Bronchus fibroblast of lung (primary cell): ENCODE results near the gene HOXA1. TPM values are rescaled to one million over a fixed set of nuclear protein-coding genes. Genes with fewer than 3 reads are reported as not detected.

ENCODE experiments used
- total RNA-seq: library from RNA; depleted of rRNA; stranded (reverse); fragments of >200 nt; gene quantifications from 2 replicates; pipeline ENCODE4 v1.2.3, GENCODE V29; 2015

Gene HOXA1
- total RNA-seq, result 0.45 and 1.0 TPM in 2 replicates

GRCh38 chr7:27095897-27096767 is at the start of gene HOXA1:
Gene HOXA1, minus strand, starts transcription at chr7:27096000. Its CDS starts 88 bp downstream, at chr7:27095912.

DNA sequence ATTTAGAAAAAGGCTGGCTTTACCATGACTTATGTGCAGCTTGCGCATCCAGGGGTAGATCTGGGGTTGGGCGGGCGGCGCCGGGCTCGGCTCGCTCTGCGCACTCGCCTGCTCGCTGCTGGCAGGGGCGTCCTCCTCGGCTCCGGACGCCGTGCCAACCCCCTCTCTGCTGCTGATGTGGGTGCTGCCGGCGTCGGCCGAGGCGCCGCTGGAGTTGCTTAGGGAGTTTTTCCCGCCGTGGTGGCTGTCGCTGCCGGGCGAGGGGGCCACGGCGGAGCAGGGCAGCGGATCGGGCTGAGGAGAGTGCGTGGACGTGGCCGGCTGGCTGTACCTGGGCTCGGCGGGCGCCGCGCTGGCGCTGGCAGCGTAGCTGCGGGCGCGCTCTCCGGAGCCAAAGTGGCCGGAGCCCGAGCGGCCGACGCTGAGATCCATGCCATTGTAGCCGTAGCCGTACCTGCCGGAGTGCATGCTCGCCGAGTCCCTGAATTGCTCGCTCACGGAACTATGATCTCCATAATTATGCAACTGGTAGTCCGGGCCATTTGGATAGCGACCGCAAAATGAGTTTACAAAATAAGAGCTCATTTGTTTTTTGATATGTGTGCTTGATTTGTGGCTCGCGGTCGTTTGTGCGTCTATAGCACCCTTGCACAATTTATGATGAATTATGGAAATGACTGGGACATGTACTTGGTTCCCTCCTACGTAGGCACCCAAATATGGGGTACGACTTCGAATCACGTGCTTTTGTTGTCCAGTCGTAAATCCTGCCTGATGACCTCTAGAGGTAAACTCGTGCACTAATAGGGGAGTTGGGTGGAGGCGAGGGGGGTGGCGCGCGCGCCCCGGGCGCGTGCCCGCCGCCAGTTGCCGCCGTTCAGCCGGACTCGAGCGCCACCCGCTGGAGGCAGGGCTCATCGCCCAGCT is 47.5 kb upstream of the HOXA1 start, which contains the start of gene HOXA5:
Gene HOXA5, minus strand, starts transcription at position 659 of the 927 bp plus-strand sequence. Its CDS starts 74 bp downstream, at position 585.

DNA sequence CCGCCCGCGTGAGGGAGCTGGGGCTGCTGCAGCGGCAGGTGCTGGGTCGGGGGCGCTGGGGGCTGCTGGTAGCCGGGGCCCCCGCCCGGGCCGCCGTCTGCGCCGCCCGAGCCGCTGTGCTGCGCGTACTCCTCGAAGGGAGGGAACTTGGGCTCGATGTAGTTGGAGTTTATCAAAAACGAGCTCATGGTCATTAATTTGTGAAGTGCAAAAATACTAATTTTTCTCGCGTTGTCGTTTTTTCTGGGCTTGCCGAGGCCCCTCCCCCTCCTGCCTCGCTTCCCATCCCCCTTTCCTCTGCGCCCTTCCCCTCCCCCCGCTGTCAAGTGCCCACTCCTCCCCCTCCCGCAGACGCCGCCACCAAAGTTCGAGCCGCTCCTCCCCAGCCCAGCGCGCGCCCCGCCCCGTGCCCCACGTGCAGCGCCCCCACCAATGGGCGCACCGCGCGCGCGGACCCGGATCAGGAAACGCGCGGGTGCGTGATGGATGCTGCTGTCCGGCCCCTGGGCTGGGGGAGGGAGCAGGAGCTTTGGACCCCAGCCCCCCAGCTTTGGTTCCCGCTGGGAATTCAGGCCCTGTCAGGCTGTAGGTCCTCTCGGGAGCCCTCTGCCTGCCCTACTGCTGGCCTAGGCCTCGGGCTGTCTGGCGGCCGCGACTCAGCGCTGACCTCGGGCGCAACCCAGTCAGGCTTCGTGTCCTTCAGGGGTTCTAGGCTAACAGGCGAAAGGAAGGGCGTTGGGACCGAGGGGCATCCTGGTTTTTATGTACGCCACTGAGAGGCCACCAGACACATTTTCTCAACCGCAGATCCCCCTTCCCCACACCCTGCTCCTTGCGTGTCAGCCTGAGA is 35.0 kb upstream of the HOXA1 start, which contains the start of gene HOXA4:
Gene HOXA4, minus strand, starts transcription at position 218 of the 850 bp plus-strand sequence. Its CDS starts 24 bp downstream, at position 194.

GRCh38 chr7:27102581-27103442 is 7.0 kb upstream of the HOXA1 start, which contains the start of gene HOXA2:
Gene HOXA2, minus strand, starts transcription at chr7:27102683. Its CDS starts 183 bp downstream, at chr7:27102500.

Other genes with a start within 250 kb of the HOXA1 start
- gene SKAP2, start 231.4 kb downstream of the HOXA1 start, total RNA-seq, result 14.4 and 24.4 TPM in 2 replicates
- 1.3 and 1.5 TPM in 2 replicates for gene HOXA2, start 6.7 kb upstream of the HOXA1 start, total RNA-seq
- gene HOXA4, start 34.8 kb upstream of the HOXA1 start, total RNA-seq, result 2.2 and 3.1 TPM in 2 replicates
- 30.6 and 36.8 TPM in 2 replicates for gene HOXA5, start 47.7 kb upstream of the HOXA1 start, total RNA-seq
- 3.0 and 3.9 TPM in 2 replicates for gene HOXA6, start 51.8 kb upstream of the HOXA1 start, total RNA-seq
- 1.3 and 2.9 TPM in 2 replicates for gene HOXA3, start 56.6 kb upstream of the HOXA1 start, total RNA-seq
- 3.9 and 4.2 TPM in 2 replicates for gene HOXA7, start 60.7 kb upstream of the HOXA1 start, total RNA-seq
- 1.5 and 4.0 TPM in 2 replicates for gene HOXA9, start 69.5 kb upstream of the HOXA1 start, total RNA-seq
- not detected in 2 replicates for gene HOXA10, start 78.3 kb upstream of the HOXA1 start, total RNA-seq
- gene HOXA11, start 89.2 kb upstream of the HOXA1 start, total RNA-seq, result not detected in 2 replicates
- gene HOXA13, start 104.1 kb upstream of the HOXA1 start, total RNA-seq, result not detected in 2 replicates
- gene EVX1, start 146.8 kb upstream of the HOXA1 start, total RNA-seq, result not detected in 2 replicates